HG02759 (cell line): Measurements from ENCODE around the gene CHRM2.

Experiments
- ATAC-seq: cut with Tn5 transposase; IDR thresholded peaks from one replicate; pipeline ENCODE4 v1.9.1; 2021; ENCODE audit warnings: mild to moderate bottlenecking, moderate library complexity; ENCODE audit not compliant: unreplicated experiment

CHRM2 gene

DNA sequence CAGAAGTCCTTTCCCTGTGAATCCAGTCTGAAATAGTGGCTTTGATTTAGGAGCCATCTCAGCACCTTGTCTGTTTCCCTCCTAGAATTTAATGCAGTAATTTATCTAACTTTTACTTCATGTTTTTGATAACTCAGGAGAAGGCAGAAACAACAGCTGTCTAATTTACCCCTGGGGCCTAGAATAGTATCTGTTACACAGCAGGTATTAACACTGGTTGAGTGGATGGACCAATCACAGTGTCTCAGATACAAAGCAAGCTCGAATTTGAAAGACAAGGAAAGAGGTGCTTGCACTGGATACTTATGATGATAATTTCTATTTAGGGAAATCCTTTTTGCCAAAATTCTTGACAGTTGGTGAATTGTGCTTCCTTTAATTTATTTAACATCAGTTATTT is 23.4 kb downstream of the CHRM2 start:
- ATAC-seq, result no peak

DNA sequence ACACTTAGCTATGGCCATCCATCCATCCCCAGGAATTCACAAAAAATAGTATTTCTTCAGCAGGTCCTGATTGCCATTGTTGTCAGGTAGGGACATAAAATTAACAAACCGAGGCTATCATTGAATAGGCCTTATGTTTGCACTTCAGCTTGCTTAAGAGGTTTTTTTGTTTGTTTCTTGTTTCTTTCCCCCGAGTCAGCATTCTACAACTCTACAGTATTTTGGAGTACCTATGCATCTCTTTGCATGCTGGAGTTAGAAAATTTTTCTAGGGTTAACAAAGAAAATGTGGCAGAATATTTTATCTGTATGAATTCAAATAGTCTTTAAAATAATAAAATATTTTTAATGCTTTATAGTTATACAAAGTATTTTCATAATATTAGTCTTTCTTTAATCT is 26.3 kb downstream of the CHRM2 start:
- no peak for ATAC-seq

DNA sequence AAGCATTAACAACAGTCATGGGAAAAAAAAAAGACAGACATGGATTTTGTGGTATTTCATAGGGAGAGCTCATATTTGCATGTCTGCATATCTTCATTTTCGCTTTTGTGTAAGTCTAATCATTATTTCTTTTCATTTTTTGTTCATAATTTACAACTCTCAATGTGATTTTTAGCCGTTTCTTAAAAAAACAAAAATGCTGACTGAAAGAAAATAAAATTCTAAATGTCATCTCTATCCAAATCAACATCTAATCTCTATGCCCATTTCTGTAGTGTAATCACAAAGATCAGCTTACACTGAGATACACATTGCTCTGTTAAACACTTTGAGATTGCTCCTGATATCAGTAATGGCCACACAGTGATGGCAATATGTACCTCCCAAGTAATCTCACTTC is 29.2 kb downstream of the CHRM2 start:
- ATAC-seq, result no peak

DNA sequence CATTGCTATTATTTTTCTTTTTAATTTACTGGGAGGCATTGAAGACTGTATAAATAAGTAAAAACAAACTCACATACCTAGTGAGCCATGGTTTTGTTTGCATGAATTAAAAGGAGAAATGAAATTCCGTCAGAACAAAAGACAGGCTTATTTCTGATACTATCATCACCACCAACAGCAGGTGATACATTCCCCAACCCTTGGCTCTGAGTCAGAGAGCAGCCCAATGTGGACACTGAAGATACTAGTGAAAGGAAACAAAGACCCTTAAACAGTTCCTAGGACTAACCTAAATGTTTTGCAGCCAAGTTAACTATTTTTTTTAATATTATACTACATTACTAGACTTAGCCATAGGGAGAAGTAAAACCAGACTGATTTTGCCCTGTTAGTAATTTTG is 31.6 kb downstream of the CHRM2 start:
- ATAC-seq, result no peak

DNA sequence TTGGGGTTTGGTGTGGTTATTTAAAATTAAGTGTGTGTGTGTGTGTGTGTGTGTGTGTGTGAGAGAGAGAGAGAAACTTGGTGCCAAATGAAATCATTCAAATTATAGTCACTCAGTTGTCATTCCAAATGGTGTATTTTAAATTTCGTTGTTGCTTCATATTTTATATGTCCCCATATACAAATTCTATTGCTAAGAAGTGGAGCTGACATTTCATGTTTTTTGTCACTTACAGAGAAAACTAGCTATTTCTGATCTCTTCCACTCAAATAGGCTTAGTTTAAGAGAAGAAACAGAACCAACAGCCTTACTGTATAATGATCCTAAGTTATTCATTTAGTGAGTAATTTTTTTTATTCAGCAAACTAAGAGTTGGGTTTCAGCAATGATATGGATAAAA is 42.3 kb downstream of the CHRM2 start:
- ATAC-seq, result no peak

DNA sequence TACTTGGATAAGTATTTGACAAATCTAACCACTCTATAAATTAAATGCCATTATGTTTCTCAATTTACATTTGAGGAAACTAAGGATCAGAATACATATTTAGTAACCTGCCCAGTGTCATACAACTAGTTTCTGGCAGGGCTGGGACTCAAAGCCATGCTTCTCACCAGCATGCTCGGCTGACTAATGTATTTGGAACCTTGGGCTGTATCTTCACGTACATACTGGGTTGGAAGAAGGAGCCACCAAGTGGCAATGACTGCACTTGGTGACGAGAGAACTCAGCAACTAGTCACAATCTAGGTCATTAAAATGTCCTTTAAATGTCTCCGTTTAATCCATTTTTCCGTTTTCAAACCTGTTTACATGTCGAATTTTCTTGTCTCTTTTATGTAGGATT is 42.9 kb downstream of the CHRM2 start:
- no peak for ATAC-seq

DNA sequence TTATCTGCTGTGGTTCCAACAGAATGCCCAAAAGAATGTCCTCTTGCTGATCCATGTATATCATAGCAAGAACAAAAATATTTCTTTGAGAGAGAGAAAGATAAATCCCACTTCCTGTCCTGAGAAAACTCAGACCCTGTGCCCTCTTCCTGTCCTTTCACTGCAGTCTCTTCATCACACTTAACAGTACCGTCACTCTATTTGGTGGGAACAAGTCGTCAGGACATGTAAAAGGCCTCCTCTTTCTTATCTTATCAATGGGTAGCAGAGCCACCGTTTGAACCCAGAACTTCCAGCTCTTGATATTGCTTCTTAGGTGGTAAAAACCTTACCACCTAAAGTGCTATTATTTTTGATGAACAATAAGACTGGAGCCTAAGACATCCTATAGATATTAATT is 43.9 kb downstream of the CHRM2 start:
- ATAC-seq, result no peak

DNA sequence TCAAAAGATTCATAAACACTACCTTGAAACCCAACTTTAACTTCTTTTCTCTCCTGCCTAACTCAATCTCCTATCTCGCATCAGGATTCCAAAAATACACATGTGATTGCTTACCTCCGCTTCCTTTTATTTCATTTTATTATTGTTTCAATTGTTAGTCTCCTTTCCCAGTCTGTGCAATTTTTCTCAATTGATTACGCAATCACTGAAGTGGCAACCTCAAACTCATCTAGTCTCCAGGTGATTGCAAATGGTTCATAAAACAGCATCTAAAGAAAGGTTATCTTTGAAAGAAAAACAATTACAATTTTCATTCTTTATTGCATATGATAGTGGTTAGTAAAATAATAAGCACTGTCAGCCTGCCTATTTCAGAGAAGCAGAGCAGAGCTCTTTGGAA is 45.6 kb downstream of the CHRM2 start:
- no peak for ATAC-seq

DNA sequence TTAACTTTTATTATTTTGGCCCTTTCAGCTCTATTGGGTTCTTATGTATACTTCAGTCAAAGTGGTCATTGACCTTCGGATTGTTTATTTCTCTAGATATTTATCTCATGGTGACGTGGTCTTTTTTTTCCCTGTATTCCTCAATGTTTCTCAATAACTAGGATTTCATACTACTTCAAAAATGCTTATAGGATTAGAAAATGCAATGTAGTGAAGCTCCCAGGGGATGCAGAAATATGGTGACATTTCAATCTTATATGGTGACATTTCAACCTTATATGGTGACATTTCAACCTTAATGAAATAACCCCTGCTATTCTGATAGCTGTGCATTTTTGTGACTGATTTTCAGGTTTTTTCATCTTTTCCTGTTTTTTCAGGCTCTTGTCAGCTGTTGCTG is 51.4 kb downstream of the CHRM2 start:
- no peak for ATAC-seq

DNA sequence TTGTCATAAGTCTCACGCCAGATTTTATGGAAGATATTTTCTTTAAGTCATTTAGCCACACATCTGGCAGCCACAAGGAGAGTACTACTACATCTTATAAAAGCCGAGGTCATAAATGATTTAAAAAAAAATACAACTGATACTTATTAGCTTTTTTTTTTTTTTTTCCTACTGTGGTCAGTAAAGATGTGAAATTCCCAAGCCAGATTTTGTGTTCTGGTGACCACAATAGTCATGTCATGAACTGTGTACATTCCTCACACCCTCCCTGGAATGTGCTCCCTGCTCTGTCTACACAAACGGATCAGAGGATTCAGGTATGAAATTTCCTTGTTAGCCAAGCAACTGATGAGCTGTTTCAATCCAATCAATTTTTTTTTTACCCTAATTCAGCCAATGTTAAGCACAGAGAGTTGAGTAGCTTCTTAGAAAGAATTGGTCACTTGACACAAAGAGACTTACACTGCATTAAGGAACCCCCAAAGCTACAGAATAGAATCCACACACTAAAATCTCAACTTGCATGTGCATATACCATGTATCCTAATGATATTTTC is 54.7 kb downstream of the CHRM2 start:
- no peak for ATAC-seq

DNA sequence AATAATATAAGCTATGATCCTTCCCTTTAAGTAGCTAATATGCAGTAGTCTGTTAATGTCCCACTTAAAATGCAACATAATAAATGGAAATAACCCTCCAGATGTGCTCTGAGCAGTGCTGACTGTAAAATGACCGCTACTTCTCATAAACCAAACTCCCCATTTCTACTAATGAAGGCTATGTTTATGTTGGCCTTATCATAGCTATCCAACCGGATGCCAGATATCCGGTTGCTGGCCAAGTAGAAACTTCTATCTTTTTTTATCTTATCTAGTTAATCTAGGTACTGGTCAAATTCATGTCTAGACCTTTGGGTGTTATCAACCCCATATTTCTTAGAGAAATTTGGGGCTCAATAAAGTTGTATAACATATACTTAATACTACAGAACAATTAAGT is 56.6 kb downstream of the CHRM2 start:
- no peak for ATAC-seq

DNA sequence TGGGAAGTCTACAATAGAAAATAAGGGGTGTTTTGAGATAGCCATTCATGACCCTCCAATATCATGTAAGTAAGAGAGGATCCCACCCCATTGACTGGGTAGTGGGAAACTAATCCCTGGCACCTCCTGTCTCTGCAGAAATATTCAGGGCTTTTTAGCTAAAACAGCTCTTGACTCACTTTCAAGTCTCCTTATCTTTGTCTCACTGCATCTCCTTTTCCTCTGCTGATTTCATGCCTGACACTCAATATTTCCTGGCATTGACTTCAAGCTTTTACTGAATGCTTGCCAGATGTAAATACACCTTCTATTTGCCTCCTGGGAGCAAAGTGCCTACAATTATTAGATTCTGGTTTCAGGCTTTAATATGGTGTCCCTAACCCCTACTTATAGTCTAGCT is 57.1 kb downstream of the CHRM2 start:
- no peak for ATAC-seq

DNA sequence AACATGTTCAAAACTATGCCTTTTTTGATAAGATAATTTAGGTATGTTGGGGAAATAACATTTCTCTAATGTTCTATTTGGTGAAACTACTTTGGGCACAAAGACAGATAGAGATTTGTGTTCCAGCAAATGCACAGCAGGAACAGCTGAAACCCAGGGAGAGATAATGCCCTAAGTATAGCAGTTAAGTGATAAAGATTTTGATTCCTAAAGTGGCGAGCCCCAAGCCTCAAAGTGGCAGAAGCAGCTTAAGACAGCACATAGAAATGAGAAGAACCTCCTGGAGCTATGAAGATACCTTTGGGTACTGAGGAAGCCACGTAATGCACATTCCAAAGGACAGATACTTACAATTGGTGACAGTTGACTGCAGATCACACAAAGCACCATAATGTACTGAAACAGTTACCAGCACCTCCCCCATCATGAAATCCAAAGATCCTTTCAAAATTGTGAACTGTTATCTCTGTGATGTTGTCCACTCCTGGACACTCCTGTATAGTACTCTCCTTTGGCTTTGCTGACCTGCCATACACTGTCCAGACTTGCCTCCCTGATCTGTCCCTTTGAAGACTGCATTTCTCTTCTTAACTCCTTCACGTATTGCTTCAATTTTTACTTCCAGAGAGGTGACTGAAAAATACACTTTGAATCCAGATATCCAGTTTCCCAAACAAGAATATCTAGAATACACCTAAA is 62.9 kb downstream of the CHRM2 start:
- ATAC-seq, result no peak

DNA sequence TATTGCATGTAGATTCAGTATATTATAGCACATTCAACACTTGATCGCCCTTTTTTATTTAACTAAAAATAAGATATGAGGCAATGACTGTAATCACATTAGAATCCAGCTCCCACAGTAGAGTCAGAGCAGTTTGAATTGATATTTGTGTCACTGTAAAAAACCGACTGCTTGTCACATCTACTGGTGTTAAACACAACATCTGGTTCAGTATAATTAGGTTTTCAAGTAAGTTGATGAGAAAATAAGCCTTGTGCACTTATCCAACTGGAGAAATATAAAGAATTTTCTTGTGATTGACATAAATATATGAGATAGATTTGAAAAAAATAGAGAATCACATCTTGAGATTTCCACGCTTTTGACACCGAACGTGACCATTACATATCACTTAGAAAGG is 69.0 kb downstream of the CHRM2 start:
- ATAC-seq, result no peak

DNA sequence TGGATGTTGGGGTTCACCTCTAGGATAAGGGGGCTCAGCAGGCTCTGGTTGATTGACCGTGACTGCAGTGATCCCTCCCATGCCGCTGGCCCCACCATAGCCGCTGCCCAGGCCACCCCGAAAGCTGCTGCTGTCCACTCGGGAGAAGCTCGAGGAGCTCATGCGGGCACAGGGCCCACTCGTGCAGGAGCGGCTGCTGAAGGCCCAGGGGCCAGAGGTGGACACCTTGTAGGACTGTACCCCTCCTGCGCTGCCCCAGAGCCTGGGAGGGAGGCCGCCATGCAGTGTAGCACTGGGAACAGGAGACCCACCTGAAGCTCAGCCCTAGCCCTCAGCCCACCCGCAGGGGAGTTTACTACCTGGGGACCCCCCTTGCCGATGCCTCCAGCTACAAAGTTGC is 70.0 kb downstream of the CHRM2 start:
- no peak for ATAC-seq

DNA sequence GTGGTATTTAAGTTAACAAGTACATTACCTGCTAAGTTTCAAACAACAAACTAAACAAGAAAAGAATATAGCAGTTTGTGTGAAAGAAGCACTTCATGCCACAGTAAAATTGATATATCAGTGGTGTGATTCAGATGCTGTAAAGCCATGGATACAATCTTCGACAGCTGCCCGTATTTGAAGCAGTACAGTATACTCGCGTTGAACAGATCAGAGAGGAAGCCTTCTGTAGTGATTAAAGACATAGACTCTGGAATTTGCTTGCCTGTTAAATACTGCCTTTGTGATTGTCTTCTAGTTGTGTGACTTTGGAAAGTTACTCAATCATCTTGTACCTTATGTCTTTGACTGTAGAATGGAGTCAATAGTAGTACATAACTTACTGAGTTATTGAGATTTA is 71.7 kb downstream of the CHRM2 start:
- no peak for ATAC-seq

DNA sequence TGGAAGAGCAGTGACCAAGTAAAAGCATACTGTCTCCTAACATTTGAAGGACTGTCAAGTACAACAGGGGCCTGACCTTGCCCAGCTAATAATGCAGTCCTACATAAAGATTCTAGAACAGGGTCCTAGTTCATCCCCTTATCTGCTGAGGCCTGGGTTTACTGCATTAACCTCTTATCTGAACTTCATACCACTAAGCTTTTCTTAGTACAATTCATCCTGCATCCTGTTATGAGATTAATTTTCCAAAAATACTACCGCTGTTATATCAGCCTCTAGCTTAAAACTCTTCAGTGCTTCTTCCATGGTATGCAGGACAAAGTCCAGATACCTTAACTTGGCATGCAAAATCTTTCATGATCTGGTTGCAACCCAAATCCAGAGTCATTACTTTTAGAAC is 72.5 kb downstream of the CHRM2 start:
- no peak for ATAC-seq

DNA sequence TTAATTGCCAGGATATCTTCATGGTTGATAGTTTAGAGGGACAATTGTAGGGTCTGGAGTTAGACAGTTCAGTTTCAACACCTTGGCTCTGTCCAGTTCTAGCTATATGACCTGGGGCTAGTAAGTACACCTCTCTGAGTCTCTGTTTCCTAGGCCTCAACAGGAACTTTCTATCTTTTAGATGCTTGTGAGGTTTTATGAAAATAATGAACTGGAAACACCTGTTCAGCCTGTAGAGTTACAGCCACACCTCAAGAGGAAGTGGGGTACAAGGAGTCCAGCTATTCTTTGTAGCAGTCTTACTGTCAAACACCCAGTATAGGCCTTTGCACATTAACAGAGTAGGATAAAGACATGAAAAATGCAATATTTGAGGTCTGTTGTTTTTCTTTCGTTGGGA is 73.4 kb downstream of the CHRM2 start:
- ATAC-seq, result no peak

DNA sequence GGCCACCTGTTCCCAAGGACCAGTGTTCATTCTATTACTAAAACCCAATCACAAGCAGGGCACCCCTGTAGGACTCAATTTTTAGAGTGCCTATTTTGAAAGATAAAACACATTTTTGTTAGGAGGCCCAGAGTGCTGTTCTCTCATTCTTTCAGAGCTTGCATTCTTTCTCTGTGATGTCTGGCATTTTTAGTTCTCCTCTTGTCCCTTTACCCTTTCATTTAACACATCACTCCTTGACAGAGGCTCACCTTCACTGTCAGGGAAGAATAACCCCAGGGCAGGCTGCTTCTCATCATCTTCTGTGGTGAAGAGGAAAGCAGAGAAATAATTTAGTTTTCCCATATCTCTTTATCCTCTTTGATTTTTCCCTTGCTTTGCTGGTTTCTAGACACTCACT is 73.9 kb downstream of the CHRM2 start:
- ATAC-seq, result no peak

DNA sequence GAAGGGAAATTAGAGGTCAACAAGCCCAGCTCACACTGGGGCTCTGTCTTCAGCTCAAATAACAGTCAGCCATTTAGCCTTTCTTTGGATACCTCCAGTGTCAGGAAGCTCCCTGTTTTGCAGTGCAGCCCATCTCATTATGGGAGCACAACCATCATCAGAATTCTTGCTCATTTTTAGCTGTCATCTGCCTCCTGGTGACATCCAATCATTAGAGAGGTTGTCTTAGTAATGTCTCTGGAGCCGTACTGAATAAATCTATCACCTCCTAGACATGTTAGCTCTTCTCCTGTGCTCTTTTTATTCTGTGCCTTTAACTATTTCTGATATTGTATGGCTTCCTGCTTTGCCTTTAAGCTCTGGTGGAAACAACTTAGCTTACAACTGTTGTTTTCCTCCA is 74.5 kb downstream of the CHRM2 start:
- no peak for ATAC-seq

DNA sequence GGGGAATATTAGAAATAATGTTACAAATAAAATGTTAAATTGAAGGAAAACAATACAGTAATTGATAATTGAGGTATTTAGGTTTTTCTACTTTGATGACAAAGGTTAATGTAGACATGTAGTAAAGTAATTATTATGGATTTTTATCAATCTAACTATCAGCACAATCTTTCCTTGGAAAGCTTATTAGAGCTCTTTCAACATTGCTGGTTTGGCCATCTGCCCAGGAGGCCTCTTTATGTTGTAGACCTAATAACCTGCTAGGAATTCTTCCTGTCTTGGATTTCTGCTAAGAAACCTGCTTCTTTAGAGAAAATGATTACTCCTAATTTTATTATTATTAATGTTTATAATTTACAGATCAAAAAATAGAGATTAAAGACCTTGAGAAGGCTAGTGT is 78.9 kb downstream of the CHRM2 start:
- ATAC-seq, result no peak

DNA sequence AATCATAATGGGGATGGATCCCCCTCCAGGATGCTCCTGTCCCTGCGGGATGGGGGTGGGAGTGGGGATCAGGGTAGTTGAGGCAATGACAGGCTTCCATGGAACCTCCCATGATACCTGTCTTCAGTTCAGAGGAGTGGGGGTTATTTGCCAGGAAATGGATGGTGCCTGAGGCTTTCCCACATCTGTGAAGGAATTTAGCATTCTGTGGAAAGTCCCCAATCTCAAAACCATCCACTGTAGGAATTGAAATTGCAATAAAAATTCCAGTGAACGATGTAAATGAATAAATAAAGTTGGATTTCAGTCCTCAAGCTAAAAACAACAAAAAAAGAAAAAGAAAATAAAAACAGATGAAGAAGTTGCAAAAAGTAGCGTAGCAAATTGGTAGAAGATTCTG is 81.9 kb downstream of the CHRM2 start:
- ATAC-seq, result no peak

DNA sequence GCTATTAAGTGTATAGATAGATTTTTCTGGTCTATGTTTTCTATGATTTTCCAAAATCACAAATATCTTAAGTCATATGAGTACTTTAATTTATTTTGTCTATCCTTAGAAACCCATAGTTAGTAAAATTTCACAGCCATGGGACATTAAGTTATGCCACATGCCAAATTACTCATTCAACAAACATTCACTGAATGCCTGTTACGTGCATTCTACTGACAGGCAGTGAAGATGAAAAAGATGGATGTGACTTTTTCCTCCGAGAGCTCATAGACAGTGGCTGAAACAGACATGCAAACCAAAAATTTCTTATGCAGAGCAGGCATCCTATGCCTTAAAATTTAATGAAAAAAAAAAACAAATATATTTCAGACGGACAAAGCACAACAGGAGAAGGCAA is 84.9 kb downstream of the CHRM2 start:
- no peak for ATAC-seq
